ENCODE data around the gene SOWAHC.

Gene SOWAHC

DNA sequence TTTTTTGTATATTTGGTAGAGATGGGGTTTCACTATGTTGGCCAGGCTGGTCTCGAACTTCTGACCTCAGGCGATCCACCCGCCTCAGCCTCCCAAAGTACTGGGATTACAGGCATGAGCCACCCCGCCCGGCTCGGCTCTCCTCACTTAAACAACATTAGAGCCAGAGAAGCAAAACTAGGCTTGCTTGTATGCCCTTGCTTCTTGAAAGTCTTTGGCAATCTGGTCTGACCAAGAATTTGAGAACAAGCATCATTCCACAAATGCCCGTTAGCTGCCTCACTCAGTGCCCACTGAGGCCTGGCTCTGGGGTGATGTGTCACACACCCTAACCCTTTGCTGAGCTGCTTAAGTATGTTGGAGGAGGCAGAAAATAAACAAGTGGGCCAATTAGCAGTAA, 33.5 kb downstream of the SOWAHC start:
- H3K27ac Mint-ChIP-seq, result no peak overlapping the region
- no peaks in the 10 kb centered on the region for H3K9me3 Mint-ChIP-seq
- no peaks in the 10 kb centered on the region for H3K4me1 Mint-ChIP-seq
- no peaks in the 10 kb centered on the region for H3K36me3 Mint-ChIP-seq (ENCODE audit: low read depth)
- DNase-seq (no peak), ATAC-seq (no peak)
- H3K27me3 Mint-ChIP-seq, result peaks cover 6% of the 10 kb centered on the region
- H3K4me3 Mint-ChIP-seq, result no peak overlapping the region

DNA sequence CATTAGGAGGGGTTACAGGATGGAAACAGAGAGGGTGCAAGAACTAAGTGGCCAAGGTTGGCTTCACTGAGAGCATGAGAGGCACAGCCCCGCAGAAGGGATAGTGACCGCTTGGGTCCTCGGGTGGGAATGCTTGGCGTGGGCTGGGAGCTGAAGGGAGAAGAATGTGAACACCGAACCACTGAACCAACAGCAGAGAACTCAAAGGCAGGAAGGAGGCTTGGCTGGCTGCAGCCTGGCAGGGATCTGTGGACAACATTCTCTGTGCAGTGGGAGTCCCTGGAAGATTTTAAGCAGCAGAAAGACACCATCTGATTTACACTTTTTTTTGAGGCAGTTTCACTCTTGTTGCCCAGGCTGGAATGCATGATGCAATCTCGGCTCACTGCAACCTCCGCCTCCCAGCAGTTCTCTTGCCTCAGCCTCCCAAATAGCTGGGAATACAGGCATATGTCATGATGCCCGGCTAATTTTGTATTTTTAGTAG, 33.9 kb downstream of the SOWAHC start:
- Mint-ChIP-seq H3K27me3 (peaks cover 6% of the 10 kb centered on the region), H3K9me3 (no peaks in the 10 kb centered on the region), H3K36me3 (ENCODE audit: low read depth) (no peaks in the 10 kb centered on the region), H3K4me3 (no peak overlapping the region), H3K27ac (no peak overlapping the region), H3K4me1 (no peaks in the 10 kb centered on the region)
- ATAC-seq (no peak), DNase-seq (no peak)

DNA sequence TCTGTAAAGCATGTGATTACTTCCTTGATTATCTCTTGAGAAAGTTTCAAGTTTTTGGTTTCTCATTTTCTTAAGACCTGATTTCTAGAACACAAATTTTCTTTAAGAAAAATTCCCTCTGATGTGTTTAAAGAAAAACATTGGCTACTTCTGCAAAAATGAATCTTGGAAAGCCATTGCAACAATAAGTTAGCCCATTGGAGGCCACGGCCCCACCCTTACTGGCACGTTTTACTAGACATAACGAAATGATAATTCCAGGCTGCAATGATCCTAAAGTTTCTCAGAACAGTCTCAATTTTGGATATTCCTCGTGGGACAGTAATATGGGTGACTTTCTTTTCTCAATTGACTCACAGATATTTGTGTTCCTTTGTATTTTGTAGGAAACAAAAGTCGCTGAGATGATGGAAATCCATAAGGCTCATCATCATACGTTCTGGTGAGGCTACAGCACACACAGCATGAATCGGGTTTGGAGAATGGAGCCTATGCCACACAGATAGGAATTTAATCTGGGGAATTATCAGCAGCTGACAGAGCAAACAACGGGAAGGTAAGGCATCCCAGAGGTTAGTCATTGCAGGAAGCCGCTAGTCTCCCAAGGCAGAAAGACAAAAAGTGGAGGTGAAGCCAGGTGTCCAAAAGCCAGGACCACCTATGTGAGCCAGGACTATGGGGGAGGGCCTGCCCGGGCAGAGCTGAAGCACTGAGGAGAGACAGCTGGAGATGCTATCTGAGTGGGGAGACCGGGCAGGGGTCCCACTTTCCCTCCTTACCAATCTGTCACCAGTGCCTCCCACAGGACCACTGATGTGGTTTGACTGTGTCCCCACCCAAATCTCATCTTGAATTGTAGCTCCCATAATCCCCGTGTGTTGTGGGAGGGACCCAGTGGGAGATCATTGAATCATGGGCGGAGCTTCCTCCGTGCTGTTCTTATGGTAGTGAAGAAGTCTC, 35.9 kb downstream of the SOWAHC start:
- no peak for ATAC-seq
- Mint-ChIP-seq H3K4me3 (no peak overlapping the region), H3K9me3 (no peaks in the 10 kb centered on the region), H3K27ac (no peak overlapping the region), H3K36me3 (ENCODE audit: low read depth) (no peaks in the 10 kb centered on the region), H3K4me1 (no peaks in the 10 kb centered on the region), H3K27me3 (peaks cover 6% of the 10 kb centered on the region)
- no peak for DNase-seq

DNA sequence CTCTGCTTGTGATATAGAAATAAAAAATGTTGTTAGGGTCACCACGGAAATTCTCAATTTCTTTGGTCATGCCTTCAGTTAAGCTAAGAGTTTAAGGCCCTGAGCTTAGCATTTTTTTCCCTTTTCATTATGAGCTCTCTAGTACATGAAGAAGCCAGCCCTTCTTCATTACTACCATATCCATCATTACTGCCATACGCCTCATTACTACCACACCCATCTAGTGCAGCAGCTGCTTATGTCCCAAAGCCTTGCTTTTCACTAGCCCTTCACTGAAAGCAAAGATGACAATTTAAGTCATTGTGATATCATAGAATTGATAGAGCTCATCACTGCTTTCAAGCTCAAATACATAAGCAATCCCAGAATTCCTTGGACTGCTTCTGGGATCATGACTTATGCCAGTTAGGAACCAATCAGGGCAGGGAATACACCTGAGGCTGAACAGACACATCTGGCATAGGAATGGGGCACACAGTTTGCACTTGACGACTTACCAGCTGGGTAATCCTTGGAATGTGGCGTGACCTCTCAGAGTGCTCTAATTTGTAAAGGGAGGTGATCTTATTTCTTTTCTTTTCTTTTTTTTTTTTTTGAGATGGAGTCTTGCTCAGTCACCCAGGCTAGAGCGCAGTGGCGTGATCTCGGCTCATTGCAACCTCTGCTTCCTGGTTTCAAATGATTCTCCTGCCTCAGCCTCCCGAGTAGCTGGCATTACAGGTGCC, 40.3 kb downstream of the SOWAHC start:
- H3K4me3 Mint-ChIP-seq, result no peak overlapping the region
- ATAC-seq (no peak), DNase-seq (no peak)
- no peak overlapping the region for H3K27ac Mint-ChIP-seq
- no peaks in the 10 kb centered on the region for H3K9me3 Mint-ChIP-seq
- no peaks in the 10 kb centered on the region for H3K36me3 Mint-ChIP-seq (ENCODE audit: low read depth)
- H3K4me1 Mint-ChIP-seq, result no peaks in the 10 kb centered on the region
- H3K27me3 Mint-ChIP-seq, result peaks cover 3% of the 10 kb centered on the region

DNA sequence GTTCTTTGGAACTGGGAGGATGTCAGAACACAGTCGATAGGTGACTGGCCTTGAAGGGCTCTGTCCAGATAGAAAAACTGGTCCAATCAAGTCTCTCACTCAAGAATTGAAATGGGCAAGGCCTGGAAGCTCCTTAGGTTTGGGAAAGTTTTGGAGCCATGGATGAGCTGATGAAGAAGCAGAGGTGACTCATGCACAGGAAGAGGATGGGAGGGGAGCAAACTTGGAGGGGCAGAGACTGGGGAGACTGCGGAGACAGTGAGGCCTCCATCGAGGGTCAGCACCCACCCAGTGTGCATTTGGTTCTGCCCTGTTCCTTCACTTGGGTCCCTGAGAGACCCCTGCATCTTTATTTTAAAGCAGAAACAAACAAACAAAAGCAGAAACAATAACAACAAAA, 41.1 kb downstream of the SOWAHC start:
- Mint-ChIP-seq H3K27ac (no peak overlapping the region), H3K36me3 (ENCODE audit: low read depth) (no peaks in the 10 kb centered on the region), H3K4me1 (no peaks in the 10 kb centered on the region), H3K27me3 (peaks cover 3% of the 10 kb centered on the region), H3K4me3 (no peak overlapping the region), H3K9me3 (no peaks in the 10 kb centered on the region)
- DNase-seq (no peak), ATAC-seq (no peak)

DNA sequence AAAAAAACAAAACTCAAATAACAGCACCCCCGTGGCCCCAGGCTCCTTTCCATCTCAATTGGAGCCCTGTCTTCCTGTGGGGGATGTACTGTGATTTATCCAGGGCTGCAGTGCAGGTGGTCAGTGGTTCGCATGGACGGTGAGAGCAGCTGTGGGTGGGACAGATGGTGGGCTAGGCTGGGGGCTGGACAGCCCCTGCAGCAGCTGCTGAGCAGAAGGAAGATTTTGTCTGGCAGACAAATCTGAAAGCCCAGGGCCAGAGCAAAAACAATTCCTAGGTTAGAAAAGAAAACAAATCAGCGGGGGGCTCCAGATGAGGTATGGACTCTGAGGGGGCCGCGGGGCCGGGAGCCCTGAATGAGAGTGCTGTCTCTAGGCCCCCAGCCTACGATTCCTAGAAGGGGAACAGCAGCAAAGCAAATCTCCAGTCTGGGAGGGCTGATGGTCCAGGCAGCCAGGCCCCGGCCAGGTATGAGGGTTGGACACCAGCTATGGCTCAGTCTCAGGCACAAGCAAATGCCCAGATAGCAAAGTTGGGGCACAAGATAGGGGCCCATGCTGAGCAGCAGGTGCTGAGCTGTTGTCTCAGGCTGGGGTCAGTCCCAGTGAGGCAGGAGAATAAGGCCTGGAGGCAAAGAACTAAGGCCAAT, 45.4 kb downstream of the SOWAHC start:
- DNase-seq (no peak), ATAC-seq (no peak)
- Mint-ChIP-seq H3K27me3 (peaks cover 8% of the 10 kb centered on the region), H3K9me3 (no peaks in the 10 kb centered on the region), H3K27ac (no peak overlapping the region), H3K4me1 (no peaks in the 10 kb centered on the region), H3K4me3 (no peak overlapping the region), H3K36me3 (ENCODE audit: low read depth) (no peaks in the 10 kb centered on the region)

DNA sequence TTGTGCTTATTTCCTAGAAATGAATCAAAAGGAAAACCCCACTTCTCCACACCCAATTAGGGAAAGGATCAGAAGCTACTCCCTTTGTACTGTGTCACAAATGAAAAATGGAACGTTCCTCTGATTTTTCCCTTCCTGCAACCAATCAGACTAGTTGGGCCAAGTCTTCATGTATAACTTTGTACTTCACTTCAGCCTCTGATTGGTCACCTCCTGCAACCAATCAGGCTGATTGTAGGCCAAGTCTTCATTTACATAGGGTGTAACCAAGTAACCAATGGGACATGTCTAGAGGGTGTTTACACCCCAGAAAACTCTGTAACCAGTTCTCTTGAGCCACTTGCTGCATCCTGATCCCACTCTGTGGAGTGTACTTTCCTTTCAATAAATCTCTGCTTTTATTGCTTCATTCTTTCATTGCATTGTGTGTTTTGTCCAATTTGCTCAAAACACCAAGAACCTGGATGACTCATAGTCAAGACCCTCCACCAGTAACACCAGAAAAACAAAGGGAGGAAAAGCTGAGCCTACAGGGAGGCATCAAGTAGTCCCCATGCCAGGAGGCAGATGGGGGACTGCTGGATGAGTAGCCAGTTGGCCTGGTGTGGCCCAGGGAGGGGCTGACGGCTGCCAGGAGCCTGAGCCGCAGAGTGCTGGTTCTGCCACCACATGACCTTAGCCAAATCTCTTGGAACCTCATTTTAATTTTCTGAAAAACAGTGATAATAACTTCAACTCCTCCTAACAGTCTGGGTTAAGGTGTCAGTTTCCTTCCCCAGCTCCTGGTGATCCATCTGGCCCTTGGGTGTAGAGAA, 46.1 kb downstream of the SOWAHC start:
- no peak for ATAC-seq
- no peaks in the 10 kb centered on the region for H3K36me3 Mint-ChIP-seq (ENCODE audit: low read depth)
- no peak overlapping the region for H3K4me3 Mint-ChIP-seq
- no peak overlapping the region for H3K27ac Mint-ChIP-seq
- H3K4me1 Mint-ChIP-seq, result no peaks in the 10 kb centered on the region
- DNase-seq, result no peak
- peaks cover 10% of the 10 kb centered on the region for H3K27me3 Mint-ChIP-seq
- H3K9me3 Mint-ChIP-seq, result no peaks in the 10 kb centered on the region

DNA sequence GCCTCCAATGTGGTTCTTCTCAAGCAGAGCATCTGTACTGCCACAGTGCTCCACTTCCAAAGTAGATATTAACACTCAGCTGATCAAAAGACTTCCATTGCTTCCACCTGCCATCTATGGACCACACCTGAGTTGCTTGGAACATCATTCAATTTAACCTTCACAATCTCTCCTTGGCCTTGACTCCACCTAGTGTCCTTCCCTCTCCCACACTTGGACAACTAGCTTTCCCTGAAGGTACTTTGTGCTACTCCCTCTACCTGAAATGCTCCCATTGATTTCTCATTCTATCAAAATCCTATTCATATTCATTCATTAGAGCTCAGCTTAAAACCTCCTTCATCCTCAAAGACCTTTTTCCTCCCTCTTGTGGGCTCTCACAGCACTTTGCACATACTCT, 48.7 kb downstream of the SOWAHC start:
- no peak for DNase-seq
- Mint-ChIP-seq H3K27ac (no peak overlapping the region), H3K27me3 (peaks cover 12% of the 10 kb centered on the region), H3K9me3 (no peaks in the 10 kb centered on the region), H3K4me1 (no peaks in the 10 kb centered on the region), H3K36me3 (ENCODE audit: low read depth) (no peaks in the 10 kb centered on the region), H3K4me3 (no peak overlapping the region)
- no peak for ATAC-seq

DNA sequence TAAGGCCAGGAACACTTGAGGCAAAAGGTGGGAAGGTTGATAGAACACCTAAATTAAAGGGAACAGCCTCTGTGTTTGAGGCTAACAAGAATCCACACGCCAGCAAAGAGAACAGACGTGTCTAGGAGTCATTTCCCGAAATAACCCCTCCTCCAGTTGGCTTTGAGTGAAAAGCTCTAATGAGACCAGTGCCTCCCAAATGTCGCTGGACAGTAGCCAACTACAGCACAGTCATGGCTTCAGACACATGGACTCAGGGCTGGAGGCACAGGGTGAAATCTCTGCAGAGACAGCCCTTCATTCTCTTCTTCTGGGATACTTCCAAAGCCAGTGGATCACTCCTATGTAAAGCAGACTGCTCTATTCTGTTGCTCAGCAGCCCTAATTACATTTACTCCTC, 49.6 kb downstream of the SOWAHC start:
- DNase-seq, result no peak
- no peak overlapping the region for H3K4me3 Mint-ChIP-seq
- peaks cover 12% of the 10 kb centered on the region for H3K27me3 Mint-ChIP-seq
- H3K27ac Mint-ChIP-seq, result no peak overlapping the region
- H3K9me3 Mint-ChIP-seq, result no peaks in the 10 kb centered on the region
- no peaks in the 10 kb centered on the region for H3K4me1 Mint-ChIP-seq
- no peaks in the 10 kb centered on the region for H3K36me3 Mint-ChIP-seq (ENCODE audit: low read depth)
- ATAC-seq, result no peak

DNA sequence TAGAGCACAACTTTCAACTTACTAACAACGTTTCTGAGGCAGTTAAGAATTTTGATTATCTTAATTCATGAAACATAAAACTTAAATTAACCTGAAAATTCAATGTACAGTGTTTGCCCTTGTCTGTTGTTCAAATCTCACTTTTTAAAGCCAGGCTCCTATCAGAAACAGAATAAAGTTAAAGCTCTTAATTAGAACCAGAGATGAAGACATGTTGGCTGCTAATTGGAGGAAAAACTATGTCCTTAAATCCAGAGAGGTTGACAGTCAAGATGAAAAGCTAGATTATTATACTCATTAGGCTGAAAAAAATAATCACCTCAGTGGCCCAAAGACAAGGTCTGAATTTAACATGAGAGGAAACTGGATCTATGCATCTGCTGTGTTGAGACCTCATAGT, 52.3 kb downstream of the SOWAHC start:
- H3K4me1 Mint-ChIP-seq, result no peaks in the 10 kb centered on the region
- ATAC-seq, result no peak
- H3K36me3 Mint-ChIP-seq (ENCODE audit: low read depth), result no peaks in the 10 kb centered on the region
- H3K27ac Mint-ChIP-seq, result no peak overlapping the region
- no peak overlapping the region for H3K4me3 Mint-ChIP-seq
- peaks cover 12% of the 10 kb centered on the region for H3K27me3 Mint-ChIP-seq
- H3K9me3 Mint-ChIP-seq, result no peaks in the 10 kb centered on the region
- no peak for DNase-seq
